Measurements from ENCODE around the gene OR51T1.

DNA sequence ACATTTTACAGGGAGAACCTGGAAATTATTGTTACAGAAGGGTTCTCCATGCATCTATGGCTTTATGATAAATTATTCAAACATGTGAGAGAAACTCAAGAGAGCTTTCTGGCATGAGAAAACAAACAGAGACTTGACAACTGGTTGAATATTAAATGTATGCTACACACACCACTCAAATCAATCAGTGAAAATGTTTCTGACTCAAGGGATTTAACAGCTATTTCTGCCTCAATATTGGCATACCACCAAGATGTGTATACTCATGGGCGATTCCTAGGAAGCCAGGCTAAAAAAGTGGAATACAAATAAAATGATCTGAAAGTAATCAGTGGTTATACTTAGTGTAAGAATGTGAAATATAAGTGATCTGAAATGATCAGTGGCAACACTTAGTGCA, 15.8 kb upstream of the OR51T1 start:
- TF ChIP-seq, protein P1, sequence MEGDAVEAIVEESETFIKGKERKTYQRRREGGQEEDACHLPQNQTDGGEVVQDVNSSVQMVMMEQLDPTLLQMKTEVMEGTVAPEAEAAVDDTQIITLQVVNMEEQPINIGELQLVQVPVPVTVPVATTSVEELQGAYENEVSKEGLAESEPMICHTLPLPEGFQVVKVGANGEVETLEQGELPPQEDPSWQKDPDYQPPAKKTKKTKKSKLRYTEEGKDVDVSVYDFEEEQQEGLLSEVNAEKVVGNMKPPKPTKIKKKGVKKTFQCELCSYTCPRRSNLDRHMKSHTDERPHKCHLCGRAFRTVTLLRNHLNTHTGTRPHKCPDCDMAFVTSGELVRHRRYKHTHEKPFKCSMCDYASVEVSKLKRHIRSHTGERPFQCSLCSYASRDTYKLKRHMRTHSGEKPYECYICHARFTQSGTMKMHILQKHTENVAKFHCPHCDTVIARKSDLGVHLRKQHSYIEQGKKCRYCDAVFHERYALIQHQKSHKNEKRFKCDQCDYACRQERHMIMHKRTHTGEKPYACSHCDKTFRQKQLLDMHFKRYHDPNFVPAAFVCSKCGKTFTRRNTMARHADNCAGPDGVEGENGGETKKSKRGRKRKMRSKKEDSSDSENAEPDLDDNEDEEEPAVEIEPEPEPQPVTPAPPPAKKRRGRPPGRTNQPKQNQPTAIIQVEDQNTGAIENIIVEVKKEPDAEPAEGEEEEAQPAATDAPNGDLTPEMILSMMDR (IDR thresholded peaks at IDR 0.05; ENCODE audit: low read depth, low read length, poor library complexity, severe bottlenecking): no peak
- no peak for TF ChIP-seq EZH2phosphoT487 (IDR thresholded peaks at IDR 0.05; ENCODE audit: borderline replicate concordance, low read length)
